ENCODE data around the gene SGMS1. TPM values are rescaled to one million over a fixed set of nuclear protein-coding genes. Genes with fewer than 3 reads are reported as not detected.

The SGMS1 gene
- total RNA-seq, 4 donors from 2014 or later = 64.3 to 132 (median 87.0) TPM

DNA sequence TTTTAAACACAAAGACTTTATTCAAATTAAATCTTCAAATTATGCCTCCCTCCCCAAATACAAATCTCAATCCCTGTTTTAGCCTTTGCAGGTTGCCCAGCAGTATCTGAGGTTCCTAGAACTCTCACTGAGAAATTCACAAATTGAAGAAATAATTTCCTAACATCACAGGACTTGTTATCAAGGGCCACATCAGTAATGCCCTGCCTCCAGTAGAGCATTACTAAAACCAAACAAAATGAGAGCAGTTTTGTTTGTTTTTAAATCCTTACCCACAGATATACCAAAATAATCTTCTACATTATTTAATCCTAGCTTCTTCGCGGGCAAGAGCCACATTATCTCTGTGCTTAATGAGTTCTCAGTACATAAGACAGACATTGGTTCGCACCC lies 152.2 kb downstream of the SGMS1 start:
- H3K9me3 ChIP-seq = no peaks in the 10 kb centered on the region
- H3K36me3 ChIP-seq = no peaks in the 10 kb centered on the region
- no peak overlapping the region for H3K4me3 ChIP-seq
- no peak for TF ChIP-seq CTCF (IDR thresholded peaks at IDR 0.05)
- TF ChIP-seq POLR2A (IDR thresholded peaks at IDR 0.05; ENCODE audit: low read depth) = no peak
- no peak for TF ChIP-seq EP300 (IDR thresholded peaks at IDR 0.05)
- TF ChIP-seq POLR2AphosphoS5 (IDR thresholded peaks at IDR 0.05) = no peak
- no peak overlapping the region for H3K27ac ChIP-seq (replicated peaks in 1 of 4)
- intact Hi-C loops (cut with DNase I) = no loop called here
- WGBS = 95% methylated on average over 3 of the region's 3 CpGs
- no peaks in the 10 kb centered on the region for H3K27me3 ChIP-seq
- H3K4me1 ChIP-seq = peaks cover 21 to 40% (median 28%) of the 10 kb centered on the region in 4 donors
- no peak for DNase-seq (ENCODE audit: extremely low spot score)

DNA sequence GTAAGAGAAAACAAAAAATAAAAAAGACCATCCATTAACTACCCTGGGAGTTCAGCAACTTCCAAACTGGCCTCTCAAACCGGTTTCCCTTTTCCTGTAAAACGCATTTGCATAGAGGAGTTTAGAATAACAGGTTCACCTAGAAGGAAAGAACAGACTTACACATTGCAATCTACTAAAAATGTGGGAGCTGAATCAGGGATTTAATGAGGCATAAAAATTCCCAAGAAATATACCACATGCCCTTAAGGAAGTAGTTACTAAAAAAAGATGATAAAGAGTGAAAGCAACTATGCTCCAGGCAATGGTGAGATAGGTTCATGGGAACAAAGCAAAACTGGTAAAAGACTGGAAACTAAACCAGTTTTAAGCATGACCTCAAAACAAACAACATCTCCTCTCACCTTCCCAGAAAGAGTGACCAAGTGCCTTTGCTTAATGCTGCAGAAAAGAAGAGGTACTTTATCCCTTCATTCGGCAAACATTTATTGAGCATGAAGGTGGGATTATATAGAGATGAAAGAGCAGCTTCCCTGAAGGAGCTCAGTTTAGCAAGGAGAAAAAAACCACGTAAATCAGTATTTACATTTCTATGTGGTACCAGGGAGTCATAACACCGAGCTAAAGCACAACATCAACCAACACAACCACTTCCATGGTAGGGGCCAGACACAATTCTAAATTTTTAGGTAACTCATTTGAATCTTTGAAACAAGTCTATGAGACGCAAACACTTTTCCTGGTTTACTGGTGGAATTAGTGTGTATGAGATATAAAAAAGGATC lies 152.8 kb downstream of the SGMS1 start:
- 87% methylated on average over 6 of the region's 6 CpGs for WGBS
- TF ChIP-seq POLR2A (IDR thresholded peaks at IDR 0.05; ENCODE audit: low read depth) = no peak
- TF ChIP-seq POLR2AphosphoS5 (IDR thresholded peaks at IDR 0.05) = no peak
- no peak for TF ChIP-seq CTCF (IDR thresholded peaks at IDR 0.05)
- no peak for TF ChIP-seq EP300 (IDR thresholded peaks at IDR 0.05)
- intact Hi-C loops (cut with DNase I) = no loop called here
- Histone ChIP-seq H3K4me3 (no peak overlapping the region), H3K27me3 (no peaks in the 10 kb centered on the region), H3K27ac (replicated peaks in 1 of 4) (no peak overlapping the region), H3K9me3 (no peaks in the 10 kb centered on the region), H3K4me1 (peaks cover 21 to 40% (median 28%) of the 10 kb centered on the region in 4 donors), H3K36me3 (no peaks in the 10 kb centered on the region)
- no peak for DNase-seq (ENCODE audit: extremely low spot score)

- Histone ChIP-seq H3K4me1 (peaks cover 21 to 40% (median 28%) of the 10 kb centered on the region in 4 donors), H3K27ac (replicated peaks in 1 of 4) (no peak overlapping the region), H3K4me3 (no peak overlapping the region), H3K36me3 (no peaks in the 10 kb centered on the region), H3K9me3 (no peaks in the 10 kb centered on the region), H3K27me3 (no peaks in the 10 kb centered on the region)
- TF ChIP-seq EP300 (IDR thresholded peaks at IDR 0.05) = no peak
- no peak for TF ChIP-seq POLR2AphosphoS5 (IDR thresholded peaks at IDR 0.05)
- TF ChIP-seq CTCF (IDR thresholded peaks at IDR 0.05) = no peak
- no peak for TF ChIP-seq POLR2A (IDR thresholded peaks at IDR 0.05; ENCODE audit: low read depth)
- no peak for DNase-seq (ENCODE audit: extremely low spot score)
- intact Hi-C loops (cut with DNase I) = no loop called here
Observed at GRCh38 chr10:50470345-50470744, 153.4 kb downstream of the SGMS1 start.

GRCh38 chr10:50469778-50470193 lies 154.0 kb downstream of the SGMS1 start:
- 50% methylated on average over 3 of the region's 3 CpGs for WGBS
- Histone ChIP-seq H3K4me1 (peaks cover 21 to 42% (median 28%) of the 10 kb centered on the region in 4 donors), H3K9me3 (no peaks in the 10 kb centered on the region), H3K27ac (replicated peaks in 1 of 4) (no peak overlapping the region), H3K4me3 (no peak overlapping the region), H3K36me3 (no peaks in the 10 kb centered on the region), H3K27me3 (no peaks in the 10 kb centered on the region)
- intact Hi-C loops (cut with DNase I) = no loop called here
- DNase-seq (ENCODE audit: extremely low spot score) = no peak
- TF ChIP-seq EP300 (IDR thresholded peaks at IDR 0.05) (no peak), POLR2A (IDR thresholded peaks at IDR 0.05; ENCODE audit: low read depth) (no peak), CTCF (IDR thresholded peaks at IDR 0.05) (no peak), POLR2AphosphoS5 (IDR thresholded peaks at IDR 0.05) (no peak)
